Thyroid gland (tissue), 4 donors: ENCODE results near the gene CCDC178.

Experiments
- POLR2A ChIP-seq, 2 donors: fragments of 450-650 bp; IDR thresholded peaks; one replicate each; pipeline ENCODE4 v1.6.1; 2017; ENCODE audit warnings: antibody characterized with exemption in 2 of 2, mild to moderate bottlenecking in 2 of 2, moderate library complexity in 1 of 2
- TF ChIP-seq, protein P1 (sequence below), 6 experiments: fragments of 200-600 bp in 3 of 6; fragments of 450-650 bp in 3 of 6; sonication (generic) in 3 of 6; IDR thresholded peaks; one replicate each; pipeline ENCODE4 v1.5.1; 2016 to 2019; ENCODE audit warnings: antibody characterized with exemption in 6 of 6, mild to moderate bottlenecking in 2 of 6, inconsistent platforms in 1 of 6, moderate library complexity in 1 of 6

DNA sequence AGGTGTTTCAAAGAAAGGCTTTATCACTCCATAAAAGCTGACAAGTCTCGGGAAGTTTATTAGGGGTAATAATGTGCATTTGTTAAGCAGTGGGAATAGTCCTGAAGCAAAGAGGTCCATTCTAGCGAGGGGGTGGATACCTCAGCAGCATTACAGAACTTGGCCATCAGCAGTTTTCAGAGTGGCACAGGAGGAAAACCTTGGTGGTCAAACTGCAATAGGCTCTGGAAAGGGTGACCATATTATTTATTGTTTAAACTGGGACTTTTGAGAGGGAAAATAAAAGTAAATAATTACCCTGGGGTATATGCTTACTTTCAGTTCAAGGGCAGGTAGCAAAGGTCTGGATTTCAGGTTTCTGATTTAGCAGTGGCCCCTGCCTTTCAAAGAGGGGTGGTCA is 552.2 kb downstream of the CCDC178 start:
- no peak for TF ChIP-seq POLR2A (IDR thresholded peaks at IDR 0.05)
- TF ChIP-seq, protein P1, sequence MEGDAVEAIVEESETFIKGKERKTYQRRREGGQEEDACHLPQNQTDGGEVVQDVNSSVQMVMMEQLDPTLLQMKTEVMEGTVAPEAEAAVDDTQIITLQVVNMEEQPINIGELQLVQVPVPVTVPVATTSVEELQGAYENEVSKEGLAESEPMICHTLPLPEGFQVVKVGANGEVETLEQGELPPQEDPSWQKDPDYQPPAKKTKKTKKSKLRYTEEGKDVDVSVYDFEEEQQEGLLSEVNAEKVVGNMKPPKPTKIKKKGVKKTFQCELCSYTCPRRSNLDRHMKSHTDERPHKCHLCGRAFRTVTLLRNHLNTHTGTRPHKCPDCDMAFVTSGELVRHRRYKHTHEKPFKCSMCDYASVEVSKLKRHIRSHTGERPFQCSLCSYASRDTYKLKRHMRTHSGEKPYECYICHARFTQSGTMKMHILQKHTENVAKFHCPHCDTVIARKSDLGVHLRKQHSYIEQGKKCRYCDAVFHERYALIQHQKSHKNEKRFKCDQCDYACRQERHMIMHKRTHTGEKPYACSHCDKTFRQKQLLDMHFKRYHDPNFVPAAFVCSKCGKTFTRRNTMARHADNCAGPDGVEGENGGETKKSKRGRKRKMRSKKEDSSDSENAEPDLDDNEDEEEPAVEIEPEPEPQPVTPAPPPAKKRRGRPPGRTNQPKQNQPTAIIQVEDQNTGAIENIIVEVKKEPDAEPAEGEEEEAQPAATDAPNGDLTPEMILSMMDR (IDR thresholded peaks at IDR 0.05) = no peak
